Heart left ventricle (tissue), 16 donors: ENCODE results near the gene HCK. TPM values are rescaled to one million over a fixed set of nuclear protein-coding genes. Genes with fewer than 3 reads are reported as not detected.

ENCODE experiments used
- ATAC-seq, 4 donors: fragments of 200-7000 bp; cut with Tn5 transposase; one replicate each; pipeline ENCODE4 v1.9.1; 2020 to 2022; ENCODE audit warnings: moderate library complexity in 4 of 4, mild to moderate bottlenecking in 3 of 4, moderate number of reproducible peaks in 1 of 4
- DNase-seq, 5 donors: peaks; one replicate each; pipeline ENCODE4 v3.0.0-alpha.2; 2020
- H3K27ac ChIP-seq, 12 donors: fragments of 200-600 bp; sonication (generic) in 4 of 12; one replicate each; pipeline versions ENCODE4 v1.5.0 to v1.8.0; 2016 to 2022; ENCODE audit warnings: mild to moderate bottlenecking in 2 of 12
- H3K27me3 ChIP-seq, 9 donors: fragments of 200-600 bp; sonication (generic) in 2 of 9; one replicate each; pipeline versions ENCODE4 v1.5.1 to v1.8.0; 2016 to 2022; ENCODE audit warnings: mild to moderate bottlenecking in 3 of 9
- H3K36me3 ChIP-seq, 9 donors: fragments of 200-600 bp; sonication (generic) in 2 of 9; one replicate each; pipeline versions ENCODE4 v1.5.0 to v1.8.0; 2018 to 2022; ENCODE audit warnings: mild to moderate bottlenecking in 2 of 9
- H3K4me1 ChIP-seq, 12 donors: fragments of 200-600 bp; sonication (generic) in 4 of 12; one replicate each; pipeline versions ENCODE4 v1.5.0 to v1.8.0; 2016 to 2022; ENCODE audit warnings: mild to moderate bottlenecking in 3 of 12
- H3K4me3 ChIP-seq, 12 donors: fragments of 200-600 bp; sonication (generic) in 4 of 12; one replicate each; pipeline versions ENCODE4 v1.5.0 to v1.8.0; 2017 to 2022; ENCODE audit warnings: mild to moderate bottlenecking in 9 of 12, moderate library complexity in 4 of 12
- H3K9me3 ChIP-seq, 12 donors: fragments of 200-600 bp; sonication (generic) in 4 of 12; one replicate each; pipeline versions ENCODE4 v1.5.0 to v1.8.0; 2016 to 2022; ENCODE audit warnings: mild to moderate bottlenecking in 1 of 12
- CTCF ChIP-seq, 12 donors: fragments of 200-600 bp; sonication (generic) in 4 of 12; IDR thresholded peaks; one replicate each; pipeline versions ENCODE4 v1.5.0 to v1.8.0; 2018 to 2022; ENCODE audit warnings: antibody characterized with exemption in 12 of 12, mild to moderate bottlenecking in 5 of 12
- POLR2A ChIP-seq, 2 donors: fragments of 450-650 bp; IDR thresholded peaks; one replicate each; pipeline ENCODE4 v1.6.1; 2017; ENCODE audit warnings: antibody characterized with exemption in 2 of 2, mild to moderate bottlenecking in 2 of 2, moderate library complexity in 2 of 2
- WGBS, 4 donors: extraction: QIAGEN DNeasy Blood & Tissue Kit in 2 of 4; methylation state at CpG; one replicate each; pipeline versions ENCODE4 v1.1.5 to v1.1.7; 2013 to 2018; 5-methylcytosine and 5-hydroxymethylcytosine counted together
- intact Hi-C, 10 donors: fragments of 100-400 bp; cut with DNase I; formaldehyde crosslinking; loops; one replicate each; pipeline versions ENCODE4 v1.11.1 to v1.14.2; 2022
- polyA plus RNA-seq, 2 donors: library from polyadenylated mRNA; stranded (reverse); fragments of 200-250 nt; gene quantifications; one replicate each; pipeline ENCODE4 v1.2.3, GENCODE V29; 2013
- total RNA-seq, 9 donors: library from RNA; depleted of rRNA in 2 of 9; stranded (reverse); fragments of >200 nt in 2 of 9; fragmentation: NEBNext Ultra II Directional in 3 of 9; extraction: Animal tissue kit (Norgen Biotek cat#: 25700) in 3 of 9; gene quantifications; one replicate each; pipeline versions ENCODE4 v1.1.0 to v1.2.4, GENCODE V29; 2016 to 2023
- donor health status: ischemic (EF 13 %, LVEDD 7.1; RV severe dilation, severe dysfunction).
- donor health status: healthy with polysubstance abuse.
- donor health status: DM: no; HTN: yes; CAD: no.
- donor health status: DM: no; HTN: no; CAD: no.
- donor health status: ischemic (EF 25% LVEDD 6.9; RV normal size, moderate dysfunction).
- donor health status: ischemic (EF 25% LVEDD 5.7; RV mildly dilated, moderate dysfunction).
- donor health status: healthy.
- donor health status: DM: yes; HTN: yes; CAD: no.
- donor health status: ischemic (EF 35%, LVEDD 5.7; RV mildly dilated, moderate dysfunction).
- donor health status: nonischemic (EF 11% LVEDD 7.7; RV severe dilation, severe dysfunction).
- donor health status: DM: yes; HTN: yes; CAD: no.
- donor health status: PGD.
- donor health status: ischemic (EF 29% LVEDD 5.4; RV normal size, mild dysfunction).
- donor health status: nonischemic (EF 23%, LVEDD 6.1; RV moderate dilation, normal function).

Gene HCK
- total and polyA plus RNA-seq, 11 donors, result 1.4 to 52.0 (median 4.4) TPM

DNA sequence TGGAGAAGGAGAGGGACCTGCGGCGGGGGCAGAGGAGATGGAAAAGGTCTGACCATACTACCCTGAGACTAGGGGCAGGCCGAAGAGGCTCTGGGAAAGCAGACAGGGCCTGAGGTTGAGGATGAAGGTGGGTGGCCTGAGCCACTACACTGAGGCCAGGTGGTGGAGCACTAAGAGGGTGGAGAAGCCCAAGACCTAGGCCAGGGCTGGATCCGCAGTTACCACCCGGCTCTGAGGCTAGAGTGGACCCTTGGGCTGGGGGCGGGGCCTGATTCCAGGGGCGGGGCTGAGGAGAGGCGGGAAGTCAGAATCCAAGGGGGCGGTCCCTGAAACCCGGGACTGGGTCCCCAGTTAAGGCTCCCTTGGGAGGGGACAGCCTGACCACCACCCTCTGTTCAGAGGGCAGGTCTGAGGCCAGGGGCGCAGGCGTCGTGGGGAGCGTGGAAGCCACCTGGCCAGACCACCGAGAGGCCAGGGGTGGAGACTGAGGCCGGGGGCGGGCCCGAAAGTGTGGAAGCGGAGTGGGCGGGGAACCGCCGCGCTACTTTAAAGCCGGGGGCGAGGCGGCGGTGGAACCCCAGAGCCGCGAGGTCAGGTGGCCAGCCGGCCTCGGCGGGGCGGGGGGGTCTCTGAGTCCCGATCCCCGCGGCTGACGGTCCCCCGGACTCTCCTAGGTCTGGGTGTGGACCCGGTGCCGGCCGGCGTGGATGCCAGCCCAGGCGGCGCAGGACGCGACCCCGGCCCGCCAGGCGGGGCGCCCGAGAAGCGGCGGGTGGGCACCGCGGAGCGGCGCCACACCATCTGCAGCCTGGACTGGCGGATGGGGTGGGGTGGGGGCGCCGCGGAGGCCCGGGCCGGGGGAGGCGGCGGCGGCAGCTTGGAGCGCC lies 33.5 kb upstream of the HCK start:
- 2 to 5% (median 3%) methylated on average over 39 to 67 of the region's 67 CpGs for whole genome bisulfite sequencing, 4 donors
- ATAC-seq, result peak in 3 of 4 donors; percentile 72 to 85 (median 81)
- H3K9me3 ChIP-seq, result no peaks in the 10 kb centered on the region
- peak; percentile 58 to 76 (median 67) for DNase-seq
- peak overlapping the region in 9 of 12 donors; percentile 32 to 68 (median 57) for H3K27ac ChIP-seq
- peaks cover 0 to 70% (median 33%) of the 10 kb centered on the region in 9 donors for H3K27me3 ChIP-seq
- peaks cover 0 to 42% (median 14%) of the 10 kb centered on the region in 12 donors for H3K4me1 ChIP-seq
- H3K36me3 ChIP-seq, result peaks cover 0 to 7% (median 0%) of the 10 kb centered on the region in 9 donors
- intact Hi-C loops, result no loop called here
- TF ChIP-seq CTCF (IDR thresholded peaks at IDR 0.05), result no peak
- TF ChIP-seq POLR2A (IDR thresholded peaks at IDR 0.05), result peak in 1 of 2 donors; percentile 70
- peak overlapping the region; percentile 23 to 67 (median 54) for H3K4me3 ChIP-seq

- Histone ChIP-seq H3K4me1 (peaks cover 0 to 38% (median 13%) of the 10 kb centered on the region in 12 donors), H3K27ac (peak overlapping the region in 7 of 12 donors; percentile 32 to 68 (median 57)), H3K9me3 (no peaks in the 10 kb centered on the region), H3K4me3 (peak overlapping the region in 11 of 12 donors; percentile 24 to 67 (median 56)), H3K36me3 (peaks cover 0 to 12% (median 0%) of the 10 kb centered on the region in 9 donors), H3K27me3 (peaks cover 0 to 76% (median 33%) of the 10 kb centered on the region in 9 donors)
- TF ChIP-seq POLR2A (IDR thresholded peaks at IDR 0.05) (no peak), CTCF (IDR thresholded peaks at IDR 0.05) (peak in 2 of 12 donors; percentile 7 to 24)
- intact Hi-C loops, result no loop called here
- 1 to 2% (median 1%) methylated on average over 34 to 42 of the region's 42 CpGs; no CpG with 5 or more reads in 1 of the 4 donors for WGBS, 4 donors
- DNase-seq, result peak in 1 of 5 donors; percentile 58
- ATAC-seq, result peak in 2 of 4 donors; percentile 5 to 25
Observed at GRCh38 chr20:32019156-32019510, 32.9 kb upstream of the HCK start.

DNA sequence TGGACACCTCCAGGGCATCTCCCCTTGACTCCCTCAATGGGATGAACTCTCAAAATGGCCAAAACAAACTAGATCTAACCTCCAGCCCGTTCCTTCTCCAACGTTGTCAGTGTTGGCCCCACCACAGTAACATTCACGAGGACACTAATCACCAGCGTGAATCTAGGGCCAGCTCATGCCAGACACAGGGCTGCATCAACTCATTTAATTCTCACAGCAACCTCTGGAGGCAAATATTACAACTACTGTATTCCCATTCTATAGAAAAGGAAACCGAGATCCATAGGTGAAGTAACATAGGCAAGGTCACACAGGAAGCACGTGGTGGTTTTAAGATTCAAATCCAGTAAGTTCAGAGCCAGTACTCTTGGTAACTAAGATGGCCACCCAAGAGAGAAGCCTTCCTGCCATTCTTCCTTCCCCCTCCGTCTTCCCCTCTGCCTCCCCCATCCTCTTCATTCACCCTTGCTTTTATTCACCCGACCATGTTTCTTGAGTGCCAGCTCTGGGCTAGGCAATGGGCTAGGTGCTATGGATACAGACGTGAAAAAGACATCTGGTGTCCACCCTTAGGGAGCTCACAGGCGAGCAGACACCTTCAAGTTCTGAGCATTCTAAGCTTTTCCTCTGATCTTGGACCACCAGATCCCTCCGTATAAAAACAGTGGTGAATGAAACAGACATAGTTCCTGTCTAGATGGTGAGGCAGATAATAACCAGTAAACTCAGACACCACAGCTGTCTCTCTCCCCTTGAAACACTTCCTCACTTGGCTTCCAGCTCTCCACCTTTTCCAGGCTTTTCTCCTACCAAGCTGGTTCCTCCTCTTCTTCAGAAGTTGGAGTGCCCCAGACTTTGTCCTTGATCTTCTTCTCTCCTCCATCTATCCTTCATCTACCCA lies 32.2 kb upstream of the HCK start:
- WGBS, 4 donors, result 33 to 42% (median 37%) methylated on average over 11 of the region's 11 CpGs
- ATAC-seq (no peak), DNase-seq (no peak)
- intact Hi-C loops, result no loop called here
- Histone ChIP-seq H3K4me3 (peak overlapping the region in 11 of 12 donors; percentile 24 to 67 (median 56)), H3K27ac (peak overlapping the region in 4 of 12 donors; percentile 3 to 64 (median 54)), H3K4me1 (peaks cover 0 to 35% (median 10%) of the 10 kb centered on the region in 12 donors), H3K27me3 (peaks cover 0 to 79% (median 33%) of the 10 kb centered on the region in 9 donors), H3K36me3 (peaks cover 0 to 15% (median 0%) of the 10 kb centered on the region in 9 donors), H3K9me3 (no peaks in the 10 kb centered on the region)
- TF ChIP-seq CTCF (IDR thresholded peaks at IDR 0.05) (no peak), POLR2A (IDR thresholded peaks at IDR 0.05) (no peak)
